HG03066 (cell line): ENCODE data around the gene BBS9.

Source experiments
- ATAC-seq: cut with Tn5 transposase; IDR thresholded peaks from one replicate; pipeline ENCODE4 v1.9.1; 2021; ENCODE audit warnings: low read depth; ENCODE audit not compliant: unreplicated experiment

BBS9 gene

GRCh38 chr7:33350577-33350976 lies 221.2 kb downstream of the BBS9 start:
- ATAC-seq, result no peak

GRCh38 chr7:33351709-33352108 lies 222.3 kb downstream of the BBS9 start:
- no peak for ATAC-seq

- ATAC-seq, result no peak
Observed at GRCh38 chr7:33354201-33354600, 224.8 kb downstream of the BBS9 start.

- no peak for ATAC-seq
Observed at GRCh38 chr7:33355386-33355785, 226.0 kb downstream of the BBS9 start.

GRCh38 chr7:33356336-33356735 lies 227.0 kb downstream of the BBS9 start:
- no peak for ATAC-seq

GRCh38 chr7:33357846-33358245 lies 228.5 kb downstream of the BBS9 start:
- no peak for ATAC-seq

- no peak for ATAC-seq
Observed at GRCh38 chr7:33369888-33370287, 240.5 kb downstream of the BBS9 start.

GRCh38 chr7:33373195-33373594 lies 243.8 kb downstream of the BBS9 start:
- ATAC-seq, result no peak

- ATAC-seq, result no peak
Observed at GRCh38 chr7:33379891-33380525, 250.6 kb downstream of the BBS9 start.

GRCh38 chr7:33388332-33388731 lies 259.0 kb downstream of the BBS9 start:
- ATAC-seq, result no peak

- no peak for ATAC-seq
Observed at GRCh38 chr7:33392148-33392547, 262.8 kb downstream of the BBS9 start.

- no peak for ATAC-seq
Observed at GRCh38 chr7:33393770-33394169, 264.4 kb downstream of the BBS9 start.

- ATAC-seq, result no peak
Observed at GRCh38 chr7:33395340-33395739, 266.0 kb downstream of the BBS9 start.

GRCh38 chr7:33399528-33400213 lies 270.3 kb downstream of the BBS9 start:
- ATAC-seq, result no peak

GRCh38 chr7:33400214-33400538 lies 270.8 kb downstream of the BBS9 start:
- no peak for ATAC-seq

- no peak for ATAC-seq
Observed at GRCh38 chr7:33410266-33410665, 280.9 kb downstream of the BBS9 start.

- no peak for ATAC-seq
Observed at GRCh38 chr7:33411020-33411419, 281.7 kb downstream of the BBS9 start.

- ATAC-seq, result no peak
Observed at GRCh38 chr7:33412331-33412730, 283.0 kb downstream of the BBS9 start.

GRCh38 chr7:33418251-33418701 lies 288.9 kb downstream of the BBS9 start:
- ATAC-seq, result no peak

GRCh38 chr7:33420311-33420940 lies 291.1 kb downstream of the BBS9 start:
- ATAC-seq, result no peak

- no peak for ATAC-seq
Observed at GRCh38 chr7:33421429-33421828, 292.1 kb downstream of the BBS9 start.

- ATAC-seq, result no peak
Observed at GRCh38 chr7:33422141-33422540, 292.8 kb downstream of the BBS9 start.
